Fibroblast of peridontal ligament (primary cell): ENCODE results near the gene CYP2A6.
"Not testable (repeated sequence)": the region's sequence is repeated elsewhere in the genome, so short reads cannot be mapped to it uniquely, and the experiment has no call there.

Source experiments
- DNase-seq: peaks from one replicate; pipeline ENCODE4 v3.0.0-alpha.2; 2010; ENCODE audit errors: extremely low read depth

The CYP2A6 gene

DNA sequence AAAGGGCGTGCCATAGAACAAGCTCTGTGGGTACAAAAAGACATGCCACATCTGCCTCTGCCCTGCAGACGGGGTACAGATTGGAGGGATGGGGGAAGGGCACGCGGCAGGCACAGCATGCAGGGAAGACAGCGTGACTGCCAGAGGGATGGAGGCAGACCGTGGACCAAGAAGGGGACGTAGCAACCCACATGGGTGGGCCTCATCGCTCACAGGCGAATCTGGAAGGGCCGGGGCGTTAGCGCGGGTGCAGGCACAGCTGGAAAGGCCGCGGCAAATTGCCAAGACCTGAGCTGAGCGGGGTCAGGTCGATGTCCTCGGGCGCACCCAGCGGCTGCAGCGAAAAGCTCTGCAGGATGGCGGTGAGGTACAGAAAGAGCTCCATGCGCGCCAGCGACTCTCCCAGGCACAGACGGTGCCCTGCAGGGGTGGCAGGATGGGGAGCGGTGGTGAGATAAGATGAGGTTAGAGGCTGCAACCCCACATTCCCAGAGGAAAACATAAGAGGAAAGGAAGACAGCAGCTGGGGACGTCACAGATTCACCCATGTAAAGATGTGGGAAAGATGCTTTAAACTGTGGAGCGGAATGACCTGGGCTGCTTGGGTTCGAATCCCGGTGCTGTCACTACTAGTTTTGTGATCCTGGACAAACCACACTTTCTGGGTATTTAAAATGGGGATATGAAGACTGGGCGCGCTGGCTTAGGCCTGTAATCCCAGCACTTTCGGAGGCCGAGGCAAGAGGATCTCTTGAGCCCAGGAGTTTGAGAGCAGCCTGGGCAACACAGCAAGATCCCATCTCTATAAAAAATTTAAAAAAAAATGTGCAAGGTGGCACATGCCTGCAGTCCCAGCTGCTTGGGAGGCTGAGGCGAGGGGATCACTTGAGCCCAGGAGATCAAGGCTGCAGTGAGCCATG lies 31.5 kb downstream of the CYP2A6 start:
- DNase-seq, result peak; percentile 44

DNA sequence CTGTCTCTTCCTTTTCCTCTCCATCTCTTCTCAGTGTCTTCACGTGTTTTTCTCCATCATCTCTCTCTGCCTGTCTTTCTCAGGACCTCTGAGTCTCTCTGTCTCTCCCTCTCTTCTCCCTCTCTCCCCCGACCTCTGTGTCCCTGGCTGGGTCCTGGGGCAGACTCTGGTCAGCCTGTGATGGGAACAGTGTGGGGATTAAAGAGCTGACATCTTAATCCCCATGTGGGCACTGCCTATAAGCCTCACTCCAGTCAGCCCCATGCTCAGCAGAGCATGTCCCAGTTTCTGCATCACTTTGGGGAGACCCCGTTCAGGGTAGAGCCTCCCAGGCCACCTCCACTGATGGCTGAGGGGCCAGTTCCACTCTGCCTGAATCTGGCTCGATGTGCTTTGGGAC lies 35.0 kb downstream of the CYP2A6 start:
- DNase-seq, result no peak

DNA sequence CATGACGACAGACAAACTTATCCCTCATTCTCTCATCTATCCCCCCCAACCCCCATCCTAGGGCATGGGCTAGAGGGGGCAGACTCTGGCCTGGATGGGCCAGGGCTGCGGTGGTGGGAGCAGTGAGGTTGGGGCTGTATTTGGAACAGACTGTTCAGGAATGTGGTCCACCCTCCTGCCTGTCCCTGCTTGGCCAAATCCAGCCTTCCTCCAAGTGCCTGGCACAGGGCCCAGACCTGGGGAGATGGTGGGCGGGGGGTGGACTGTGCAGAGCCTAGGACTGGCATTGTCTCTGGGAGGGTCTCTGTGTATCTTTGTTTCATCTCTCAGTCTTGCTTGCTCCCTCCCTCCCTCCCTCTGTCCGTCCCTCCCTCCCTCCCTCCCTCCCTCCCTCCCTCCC lies 37.1 kb downstream of the CYP2A6 start:
- no peak for DNase-seq

DNA sequence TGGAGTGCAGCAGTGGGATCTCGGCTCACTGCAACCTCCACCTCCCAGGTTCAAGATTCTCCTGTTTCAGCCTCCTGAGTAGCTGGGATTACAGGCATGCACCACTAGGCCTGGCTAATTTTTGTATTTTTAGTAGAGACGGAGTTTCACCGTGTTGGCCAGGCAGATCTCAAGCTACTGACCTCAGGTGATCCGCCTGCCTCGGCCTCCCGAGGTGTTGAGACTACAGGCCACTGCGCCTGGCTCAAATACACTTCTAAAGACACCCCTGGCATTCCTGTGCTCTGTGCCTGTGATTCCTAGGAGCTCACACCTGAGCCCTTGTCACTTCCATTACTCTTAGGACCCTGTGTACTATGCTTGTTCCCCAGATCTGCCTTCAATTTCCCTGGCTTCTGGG lies 37.7 kb downstream of the CYP2A6 start:
- not testable (repeated sequence) for DNase-seq

DNA sequence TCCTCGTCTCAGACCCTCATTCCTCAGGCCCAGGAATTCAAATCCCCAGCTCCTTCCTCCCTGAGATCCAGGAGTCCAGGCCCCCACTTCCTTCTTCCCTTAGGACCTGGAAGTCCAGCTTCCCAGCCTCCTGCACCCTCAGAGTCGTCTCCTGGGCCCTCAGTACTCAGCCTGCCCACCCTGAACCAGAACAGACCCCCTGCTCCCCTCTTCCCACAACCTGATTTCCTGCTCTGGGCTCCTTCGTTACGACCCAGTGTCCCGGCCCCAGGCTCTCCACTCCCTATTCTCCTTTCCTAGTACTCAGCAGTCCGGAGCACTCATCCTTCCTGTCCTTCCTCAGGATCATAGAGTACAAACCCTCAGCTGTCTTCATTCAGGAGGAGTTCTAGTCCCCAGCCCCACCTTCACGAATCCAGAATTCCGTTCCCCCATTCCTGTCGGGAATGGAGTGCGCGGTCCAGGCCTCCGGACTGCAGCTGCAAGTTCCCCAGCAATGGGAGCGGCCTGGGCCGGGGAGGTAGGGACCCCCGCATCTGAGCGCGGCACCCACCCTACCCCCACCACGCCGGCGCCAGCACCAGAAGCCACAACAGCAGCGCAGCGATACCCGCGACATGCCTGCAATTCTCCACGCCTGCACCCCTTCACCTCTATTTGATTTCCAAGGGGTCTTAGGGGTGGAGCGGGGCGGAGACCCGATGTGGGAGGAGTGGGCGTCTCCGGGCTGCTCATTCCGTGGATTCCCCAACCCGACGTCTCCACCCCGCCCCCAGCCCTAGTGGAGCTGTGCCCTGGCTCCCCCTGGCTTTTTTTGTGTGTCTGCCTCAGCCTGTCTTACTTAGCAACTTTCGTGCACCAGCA lies 38.5 kb downstream of the CYP2A6 start:
- no peak for DNase-seq

DNA sequence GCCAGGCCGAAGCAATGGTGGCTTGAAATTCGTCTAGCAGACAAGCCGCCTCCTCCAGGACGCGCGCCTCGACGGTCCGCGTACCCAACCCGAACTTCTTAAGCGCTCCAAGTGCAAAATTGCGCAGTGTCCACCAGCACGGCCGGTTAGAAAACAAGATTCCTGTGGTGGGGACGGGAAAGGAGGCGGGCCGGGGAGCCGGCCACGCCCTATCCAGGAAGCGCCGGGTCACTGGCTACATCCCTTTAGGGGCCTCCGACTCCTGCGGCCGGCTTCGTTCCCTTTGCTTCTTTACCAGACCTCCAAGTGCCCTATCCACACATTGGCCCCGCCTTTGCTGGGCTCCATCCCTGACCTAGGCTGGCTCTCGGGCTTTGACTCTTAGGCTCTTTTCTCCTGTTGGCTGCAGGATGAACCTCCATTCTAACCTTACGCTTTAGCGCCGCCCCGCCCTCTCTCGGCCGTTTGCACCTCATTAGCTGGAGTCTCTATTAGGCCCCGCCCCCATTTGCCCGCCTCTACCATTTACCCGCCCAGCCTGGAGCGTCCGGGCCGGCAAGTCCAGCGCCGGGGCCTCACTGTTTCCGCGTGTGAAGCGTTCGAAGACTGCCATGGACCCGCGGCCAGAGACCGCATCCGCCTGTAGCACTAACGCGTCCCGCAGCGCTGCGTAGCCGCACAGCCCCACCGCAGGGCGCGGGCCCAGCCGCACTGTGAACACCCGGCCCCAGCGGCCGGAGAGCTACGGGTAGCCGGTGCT lies 39.4 kb downstream of the CYP2A6 start:
- peak; percentile 64 for DNase-seq

DNA sequence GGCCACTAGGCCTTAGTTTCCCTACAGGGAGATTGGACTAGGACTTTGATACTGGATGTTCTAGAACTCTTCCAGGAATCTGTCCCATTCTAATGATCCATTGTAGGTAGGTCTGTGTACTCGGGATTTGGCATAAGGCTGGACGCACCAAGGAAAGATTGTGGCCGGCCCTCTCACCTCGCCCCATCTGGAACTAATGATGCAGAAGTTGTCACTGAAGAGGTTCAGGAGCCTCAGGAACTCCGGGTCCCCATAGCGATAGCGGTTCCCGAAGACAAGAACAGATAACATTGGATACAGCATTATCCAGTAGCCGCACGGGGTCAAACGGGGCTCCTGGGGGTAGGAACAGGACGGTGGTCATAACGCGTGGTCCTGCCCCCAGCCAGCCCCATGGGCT lies 40.1 kb downstream of the CYP2A6 start:
- DNase-seq, result no peak

DNA sequence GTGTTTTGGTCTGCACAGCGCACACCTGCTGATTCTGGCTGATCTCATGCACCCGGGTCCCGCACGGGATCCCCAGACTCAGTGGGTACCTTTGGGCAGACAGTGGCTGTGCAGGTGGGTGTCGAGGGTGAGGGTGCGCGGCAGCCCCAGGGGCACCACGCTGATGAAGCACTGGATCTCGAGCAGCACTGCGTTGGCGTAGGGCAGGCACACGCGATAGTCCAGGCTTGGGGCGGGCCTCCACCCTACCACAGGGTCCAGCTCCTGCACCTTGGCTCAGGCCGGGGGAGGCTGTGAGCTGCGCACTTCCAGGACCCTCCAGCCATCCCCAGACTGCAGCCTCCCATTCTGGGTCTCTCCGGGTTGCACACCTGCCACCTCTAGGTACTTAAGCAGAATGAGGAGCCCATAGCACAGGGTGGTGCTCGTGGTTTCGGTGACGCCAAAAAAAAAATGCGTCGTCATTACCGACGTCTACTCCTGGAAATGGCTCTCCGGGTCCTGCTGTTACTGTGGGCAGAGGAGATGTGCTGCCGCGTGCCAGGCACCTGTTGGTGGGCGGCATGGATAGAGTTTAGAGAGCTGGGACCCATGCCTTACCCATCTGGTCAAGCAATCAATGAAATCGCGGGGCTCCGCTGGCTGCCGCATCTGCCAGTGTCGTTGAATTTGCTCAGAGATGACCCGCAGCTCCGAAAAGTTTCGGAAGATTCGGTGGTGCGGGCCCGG lies 40.7 kb downstream of the CYP2A6 start:
- DNase-seq, result no peak

DNA sequence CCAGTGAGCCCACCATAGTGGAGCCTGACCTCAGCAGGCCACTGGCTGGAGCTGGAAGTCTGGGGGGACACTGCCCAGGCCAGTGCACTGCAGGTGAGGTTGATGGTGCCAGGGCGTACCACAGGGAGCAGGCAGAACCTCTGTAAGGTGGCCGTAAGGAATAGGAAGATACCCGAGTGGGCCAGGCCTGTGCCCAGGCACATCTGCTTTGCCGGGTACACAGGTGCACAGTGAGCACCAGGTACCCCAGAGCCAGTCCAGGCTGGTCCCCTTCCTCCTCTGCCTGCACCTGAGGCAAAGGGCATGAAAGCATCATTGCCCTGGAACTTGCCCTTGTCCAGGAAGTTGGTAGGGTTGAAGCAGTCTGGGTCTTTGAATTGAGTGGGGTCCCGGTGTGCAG lies 41.8 kb downstream of the CYP2A6 start:
- no peak for DNase-seq

DNA sequence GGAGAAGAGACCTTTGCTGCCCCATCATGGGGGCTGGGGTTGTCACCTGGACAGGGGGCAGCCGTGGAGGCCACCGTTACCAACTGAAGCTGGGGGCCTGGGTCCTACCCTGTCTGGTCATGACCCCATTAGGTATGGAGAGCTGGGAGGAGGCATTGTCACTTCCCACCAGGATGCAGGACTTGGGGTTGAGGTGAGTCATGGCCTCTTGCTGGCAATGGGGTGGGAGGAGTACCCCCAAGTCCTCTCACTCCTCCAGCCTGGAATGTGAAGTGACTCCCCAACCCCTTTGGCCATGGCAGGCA lies 42.3 kb downstream of the CYP2A6 start:
- no peak for DNase-seq

DNA sequence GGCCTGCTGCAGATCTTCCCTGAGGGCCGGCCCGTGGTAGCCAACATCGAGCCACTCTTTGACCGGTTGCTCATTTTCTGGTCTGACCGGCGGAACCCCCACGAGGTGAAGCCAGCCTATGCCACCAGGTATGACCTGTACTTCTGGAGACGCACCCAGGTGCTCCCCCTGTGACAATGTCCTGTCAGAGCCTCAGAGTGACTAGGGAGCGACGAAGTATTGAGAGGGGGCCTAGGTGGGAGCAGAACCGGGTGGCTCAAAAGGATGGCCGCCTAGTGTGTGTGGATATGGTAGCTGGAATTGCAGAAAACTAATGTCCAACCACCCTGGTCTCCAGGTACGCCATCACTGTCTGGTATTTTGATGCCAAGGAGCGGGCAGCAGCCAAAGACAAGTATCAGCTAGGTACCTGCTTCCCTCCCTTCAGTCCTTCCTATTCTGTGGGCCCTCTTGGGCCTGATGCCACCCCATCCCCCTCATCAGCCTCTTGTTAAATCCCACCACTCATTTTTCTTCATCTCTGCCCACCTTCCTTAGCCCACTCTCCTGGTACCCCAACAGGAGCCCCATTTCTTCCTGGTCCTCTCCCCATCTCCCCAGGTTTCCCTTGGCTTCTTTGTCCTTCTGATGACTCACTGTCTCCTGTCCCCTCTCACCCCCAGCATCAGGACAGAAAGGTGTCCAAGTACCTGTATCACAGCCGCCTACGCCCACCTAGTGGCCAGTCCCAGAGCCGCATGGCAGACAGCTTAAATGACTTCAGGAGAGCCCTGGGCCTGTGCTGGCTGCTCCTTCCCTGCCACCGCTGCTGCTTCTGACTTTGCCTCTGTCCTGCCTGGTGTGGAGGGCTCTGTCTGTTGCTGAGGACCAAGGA lies 42.9 kb downstream of the CYP2A6 start:
- DNase-seq, result no peak

DNA sequence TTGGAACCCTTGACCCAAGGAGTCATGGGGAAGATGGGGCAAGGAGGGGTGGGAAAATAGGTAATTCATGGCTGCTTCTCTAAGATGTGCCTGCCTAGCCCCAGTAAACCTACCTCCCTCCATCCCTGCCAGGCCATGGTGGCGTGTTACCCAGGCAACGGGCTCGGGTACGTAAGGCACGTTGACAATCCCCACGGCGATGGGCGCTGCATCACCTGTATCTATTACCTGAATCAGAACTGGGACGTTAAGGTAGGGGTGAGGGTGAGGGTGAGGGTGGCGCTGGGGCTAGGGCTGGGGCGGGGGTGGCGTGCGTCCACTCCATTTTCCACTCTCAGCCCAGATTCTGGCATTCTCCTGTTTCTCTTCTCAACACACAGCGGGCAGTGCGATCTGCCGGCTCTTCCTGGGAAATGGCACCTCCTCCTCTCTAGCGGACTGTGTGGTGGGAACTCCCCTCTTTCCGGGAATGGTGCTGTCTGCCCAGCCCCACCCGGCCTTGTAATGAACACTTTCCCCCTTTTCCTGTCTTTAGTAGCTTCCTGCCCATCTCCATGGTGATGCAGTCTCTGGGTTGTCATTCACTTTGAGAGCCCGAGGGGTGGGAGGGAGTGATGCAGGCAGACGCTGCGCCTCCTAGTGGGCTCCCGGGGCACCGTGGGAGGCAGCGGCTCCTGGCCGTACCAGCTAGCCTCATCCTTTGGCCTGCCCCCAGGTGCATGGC lies 43.7 kb downstream of the CYP2A6 start:
- peak; percentile 92 for DNase-seq

DNA sequence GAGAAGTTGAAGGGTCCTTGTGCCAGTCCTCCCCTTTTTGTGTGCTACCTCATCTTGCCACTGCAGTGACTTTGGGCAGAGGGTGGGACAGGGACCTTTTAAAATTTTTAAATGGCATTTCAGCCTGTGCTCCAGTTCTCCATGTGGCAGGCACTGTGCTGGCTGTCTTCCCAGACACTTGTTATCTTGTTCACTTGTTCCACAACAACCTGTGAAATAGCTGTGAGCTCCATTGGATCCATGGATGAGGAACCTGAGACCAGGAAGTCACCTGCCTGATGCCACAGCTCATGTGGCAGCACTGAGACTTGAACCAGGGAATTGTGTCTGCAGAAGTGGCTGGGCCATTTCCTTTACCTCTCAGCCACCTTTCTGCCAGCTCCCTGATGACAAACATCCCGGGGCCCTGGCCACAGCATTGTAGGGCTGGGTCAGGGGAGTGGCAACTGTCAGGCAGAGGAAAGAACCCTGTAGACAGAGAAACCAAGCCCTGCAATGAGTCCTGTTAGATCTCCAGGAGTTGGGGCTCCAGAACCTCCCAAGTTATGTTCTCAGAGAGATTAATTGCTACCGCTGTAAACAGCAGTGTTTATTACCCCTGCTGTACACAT lies 44.9 kb downstream of the CYP2A6 start:
- DNase-seq, result no peak

DNA sequence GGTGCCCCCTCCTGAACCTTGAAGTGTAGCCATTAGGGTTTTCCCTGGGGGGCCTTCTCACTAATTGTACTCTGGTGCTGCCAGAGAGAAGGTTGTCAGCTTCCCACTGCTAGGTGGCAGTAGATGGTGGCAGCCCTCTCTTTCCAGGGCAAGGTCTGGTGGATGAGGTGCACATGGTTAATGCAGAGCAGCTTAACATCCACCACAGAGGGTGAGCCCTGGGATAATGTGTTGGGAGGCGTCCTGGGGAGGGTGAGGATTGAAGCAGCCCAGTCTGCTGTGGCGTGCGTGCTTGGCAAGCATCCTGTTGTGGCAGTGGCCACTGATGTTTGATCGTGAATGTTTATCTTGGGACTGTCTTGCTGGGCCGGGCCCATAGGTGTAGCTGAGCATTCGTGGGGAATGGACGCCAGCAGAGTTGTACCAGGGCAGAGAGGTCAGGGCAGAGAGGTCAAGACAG lies 45.4 kb downstream of the CYP2A6 start:
- no peak for DNase-seq

DNA sequence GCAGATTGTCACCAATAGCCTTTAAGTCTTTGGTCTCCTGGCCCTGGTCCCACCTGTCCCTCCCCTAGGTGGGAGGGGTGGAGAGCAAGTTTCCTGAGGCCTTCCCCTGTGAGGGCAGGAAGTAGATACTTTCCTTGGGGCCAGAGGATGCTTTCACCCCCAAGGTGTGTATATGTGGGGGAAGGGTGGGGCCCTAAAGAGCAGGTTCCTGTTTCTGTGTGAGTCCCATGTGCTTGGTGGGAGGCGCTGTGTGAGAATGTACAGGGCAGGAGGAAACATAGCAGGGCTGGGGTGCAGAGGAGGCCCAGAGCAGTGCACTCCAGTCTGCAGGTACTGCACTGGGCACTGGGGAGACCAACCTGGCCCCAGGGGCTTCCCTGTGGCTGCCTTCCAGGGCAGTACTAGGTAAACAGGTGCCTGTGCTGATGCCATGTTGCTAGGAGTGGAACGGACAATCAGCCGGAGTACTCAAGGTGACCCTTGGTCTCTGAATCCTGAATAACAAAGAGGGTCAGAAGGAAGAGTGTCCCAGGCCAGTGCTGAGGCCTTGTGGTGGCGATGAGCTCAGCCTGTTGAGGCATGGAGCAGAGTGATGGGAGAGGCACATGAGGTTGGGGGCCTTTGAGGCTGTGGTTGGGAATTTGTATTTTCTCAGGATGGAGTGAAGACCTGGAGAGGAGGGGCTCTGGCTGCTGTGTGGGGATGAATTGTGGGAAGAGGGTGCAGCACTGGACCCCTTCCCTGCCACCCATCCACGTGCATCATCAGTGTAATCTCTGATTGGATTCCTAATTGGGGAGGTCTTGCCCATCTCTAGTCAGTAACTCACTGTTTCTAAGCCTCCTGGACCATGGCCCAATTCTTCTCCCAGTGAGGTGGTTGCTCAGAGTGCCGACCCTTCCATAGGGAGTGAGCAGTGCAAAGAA lies 46.1 kb downstream of the CYP2A6 start:
- no peak for DNase-seq

DNA sequence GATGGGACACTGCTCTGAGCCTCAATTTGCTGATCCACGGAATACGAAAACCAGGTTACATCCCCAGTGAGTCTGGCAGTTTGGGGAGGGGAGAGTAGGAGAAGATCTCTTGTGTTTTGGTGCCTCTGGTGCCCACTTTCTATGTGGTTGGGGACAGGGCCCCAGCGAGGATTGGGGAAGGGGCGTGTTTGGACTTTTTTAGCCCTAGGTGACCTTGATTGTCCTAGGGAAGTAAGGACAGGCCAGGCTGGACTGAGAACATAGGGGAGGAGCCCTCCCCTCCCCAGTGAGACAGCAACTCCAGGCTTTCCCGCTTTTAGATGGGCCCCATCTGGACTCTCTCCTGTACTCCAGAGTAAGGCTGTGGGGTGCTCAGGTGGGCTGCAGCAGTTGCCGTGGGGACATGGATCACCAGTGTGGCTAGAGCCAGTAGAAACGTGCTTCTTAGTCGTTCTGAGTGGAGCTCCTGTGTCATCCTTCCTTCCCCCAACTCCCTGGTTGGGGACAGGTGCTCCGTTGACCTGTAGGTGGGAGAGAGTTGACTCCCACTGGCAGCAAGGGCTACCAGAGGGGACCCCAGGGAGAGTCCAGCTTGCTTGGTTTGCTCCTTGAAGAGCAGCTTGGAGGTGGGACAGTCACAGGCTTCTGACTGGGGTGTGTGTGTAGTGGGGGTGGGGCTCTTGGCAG lies 46.9 kb downstream of the CYP2A6 start:
- DNase-seq, result no peak

DNA sequence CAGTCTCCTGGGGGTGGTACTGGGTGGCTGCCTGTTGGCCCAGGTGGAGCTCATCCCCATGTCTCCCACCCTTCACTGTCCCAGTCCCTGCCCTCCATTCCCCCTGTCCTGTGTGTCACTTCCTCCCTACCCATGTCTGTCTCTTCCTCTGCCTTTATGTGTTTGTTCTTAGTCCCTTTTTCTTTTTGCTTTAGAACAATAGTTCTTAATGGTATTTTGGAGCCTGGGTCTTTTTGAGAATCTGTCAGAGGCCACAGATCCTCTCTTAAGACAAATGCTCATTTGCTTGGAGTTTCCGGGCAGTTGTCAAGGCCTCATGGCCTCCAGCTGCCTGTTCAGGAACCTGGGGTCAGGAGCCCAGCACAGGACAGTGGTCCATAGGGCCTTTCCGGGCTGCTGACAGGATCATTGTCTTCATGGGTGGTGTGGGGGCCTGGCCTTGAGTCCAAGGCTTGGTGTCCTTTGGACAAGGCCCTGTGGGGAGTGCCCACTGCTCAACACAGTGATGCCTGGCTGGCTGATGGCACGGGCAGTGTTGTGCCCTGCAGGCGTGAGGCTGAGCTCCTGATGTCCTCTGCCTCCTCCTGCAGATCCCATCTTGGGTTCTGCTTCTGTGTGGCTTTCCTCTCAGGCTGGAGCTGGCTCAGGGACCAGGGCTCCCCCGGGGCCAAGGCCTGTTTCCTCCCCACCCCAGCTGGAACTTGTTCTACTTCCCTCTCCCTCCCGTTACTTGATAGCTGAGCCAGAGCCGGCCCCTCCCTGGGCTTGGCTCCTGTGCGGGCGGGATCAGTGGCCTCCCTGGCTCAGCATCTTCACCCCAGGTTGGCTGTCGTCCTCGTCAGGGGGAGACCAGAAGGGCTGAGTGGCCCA lies 47.7 kb downstream of the CYP2A6 start:
- DNase-seq, result no peak
